ENCODE data around the gene SGPL1.

- TF ChIP-seq CTCF (IDR thresholded peaks at IDR 0.05): no peak
- TF ChIP-seq POLR2A (IDR thresholded peaks at IDR 0.05): no peak
Observed at GRCh38 chr10:70773965-70774809, 41.6 kb upstream of the SGPL1 start.
